GM21381 (cell line): Measurements from ENCODE around the gene SLC30A7.
A peak's percentile ranks its signal among the peaks of the same experiment; 100 is the strongest.
"Not testable (repeated sequence)": the region's sequence is repeated elsewhere in the genome, so short reads cannot be mapped to it uniquely, and the experiment has no call there.

ENCODE experiments used
- ATAC-seq: cut with Tn5 transposase; IDR thresholded peaks from one replicate; pipeline ENCODE4 v1.9.1; 2021; ENCODE audit warnings: mild to moderate bottlenecking, moderate library complexity; ENCODE audit not compliant: unreplicated experiment

The SLC30A7 gene

GRCh38 chr1:100933555-100933954 lies 37.7 kb downstream of the SLC30A7 start:
- ATAC-seq = not testable (repeated sequence)

- ATAC-seq = no peak
Observed at GRCh38 chr1:100936194-100936967, 40.5 kb downstream of the SLC30A7 start.

GRCh38 chr1:100941098-100941527 lies 45.2 kb downstream of the SLC30A7 start:
- no peak for ATAC-seq

GRCh38 chr1:100941580-100942216 lies 45.8 kb downstream of the SLC30A7 start:
- no peak for ATAC-seq

GRCh38 chr1:100942304-100943046 lies 46.6 kb downstream of the SLC30A7 start:
- no peak for ATAC-seq

- no peak for ATAC-seq
Observed at GRCh38 chr1:100943533-100943932, 47.6 kb downstream of the SLC30A7 start.

GRCh38 chr1:100946064-100946463 lies 50.2 kb downstream of the SLC30A7 start:
- not testable (repeated sequence) for ATAC-seq

GRCh38 chr1:100947816-100948215 lies 51.9 kb downstream of the SLC30A7 start:
- not testable (repeated sequence) for ATAC-seq

- ATAC-seq = not testable (repeated sequence)
Observed at GRCh38 chr1:100948721-100949405, 53.0 kb downstream of the SLC30A7 start.

- peak; percentile 89 for ATAC-seq
Observed at GRCh38 chr1:100949515-100950158, 53.7 kb downstream of the SLC30A7 start.

GRCh38 chr1:100950337-100950736 lies 54.4 kb downstream of the SLC30A7 start:
- ATAC-seq = no peak

GRCh38 chr1:100950781-100951180 lies 54.9 kb downstream of the SLC30A7 start:
- no peak for ATAC-seq

GRCh38 chr1:100952104-100952745 lies 56.3 kb downstream of the SLC30A7 start:
- ATAC-seq = no peak

GRCh38 chr1:100952970-100953369 lies 57.1 kb downstream of the SLC30A7 start:
- not testable (repeated sequence) for ATAC-seq

GRCh38 chr1:100953960-100954730 lies 58.3 kb downstream of the SLC30A7 start:
- no peak for ATAC-seq

GRCh38 chr1:100955322-100955721 lies 59.4 kb downstream of the SLC30A7 start:
- no peak for ATAC-seq

- no peak for ATAC-seq
Observed at GRCh38 chr1:100959502-100960060, 63.7 kb downstream of the SLC30A7 start.

- ATAC-seq = no peak
Observed at GRCh38 chr1:100960098-100960497, 64.2 kb downstream of the SLC30A7 start.

GRCh38 chr1:100968621-100969020 lies 72.7 kb downstream of the SLC30A7 start:
- ATAC-seq = no peak
